Transverse colon (tissue), 3 donors: ENCODE results near the gene PTPRG.

Source experiments
- EP300 ChIP-seq: sonication (generic); formaldehyde crosslinking; IDR thresholded peaks from one replicate; pipeline ENCODE4 v1.6.1; 2017; ENCODE audit warnings: antibody characterized with exemption, low read depth
- POLR2A ChIP-seq: fragments of 450-650 bp; IDR thresholded peaks from one replicate; pipeline ENCODE4 v1.6.1; 2016; ENCODE audit warnings: antibody characterized with exemption, mild to moderate bottlenecking, moderate library complexity
- TF ChIP-seq, protein P1 (sequence below), 5 experiments: fragments of 200-600 bp in 3 of 5; fragments of 450-650 bp in 2 of 5; sonication (generic) in 3 of 5; IDR thresholded peaks; 1 replicate in 2 of 5; 2 replicates in 3 of 5; pipeline ENCODE4 v1.5.1; 2016 to 2017; ENCODE audit warnings: antibody characterized with exemption in 5 of 5, inconsistent platforms in 3 of 5, mild to moderate bottlenecking in 2 of 5, moderate library complexity in 1 of 5

DNA sequence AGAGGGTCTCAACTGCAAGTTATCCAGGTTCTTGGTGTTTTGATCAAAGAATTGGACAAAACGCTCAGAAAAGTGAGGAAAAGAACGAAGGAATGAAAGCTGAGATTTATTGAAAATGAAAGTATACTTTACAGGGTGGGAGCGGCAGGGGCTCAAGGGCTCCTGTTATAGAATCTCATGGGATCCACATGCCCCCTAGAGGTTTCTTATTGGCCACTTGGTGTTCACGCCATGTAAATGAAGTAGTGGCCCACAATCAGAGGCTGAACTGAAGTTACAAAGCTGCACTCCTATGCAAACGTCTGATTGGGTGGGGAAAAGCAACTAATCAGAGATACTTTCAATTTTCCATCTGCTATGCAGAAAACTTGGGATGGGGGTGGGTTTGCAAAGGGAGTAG, 216.7 kb downstream of the PTPRG start:
- TF ChIP-seq POLR2A, result no peak
- TF ChIP-seq EP300, result no peak
- TF ChIP-seq, protein P1, sequence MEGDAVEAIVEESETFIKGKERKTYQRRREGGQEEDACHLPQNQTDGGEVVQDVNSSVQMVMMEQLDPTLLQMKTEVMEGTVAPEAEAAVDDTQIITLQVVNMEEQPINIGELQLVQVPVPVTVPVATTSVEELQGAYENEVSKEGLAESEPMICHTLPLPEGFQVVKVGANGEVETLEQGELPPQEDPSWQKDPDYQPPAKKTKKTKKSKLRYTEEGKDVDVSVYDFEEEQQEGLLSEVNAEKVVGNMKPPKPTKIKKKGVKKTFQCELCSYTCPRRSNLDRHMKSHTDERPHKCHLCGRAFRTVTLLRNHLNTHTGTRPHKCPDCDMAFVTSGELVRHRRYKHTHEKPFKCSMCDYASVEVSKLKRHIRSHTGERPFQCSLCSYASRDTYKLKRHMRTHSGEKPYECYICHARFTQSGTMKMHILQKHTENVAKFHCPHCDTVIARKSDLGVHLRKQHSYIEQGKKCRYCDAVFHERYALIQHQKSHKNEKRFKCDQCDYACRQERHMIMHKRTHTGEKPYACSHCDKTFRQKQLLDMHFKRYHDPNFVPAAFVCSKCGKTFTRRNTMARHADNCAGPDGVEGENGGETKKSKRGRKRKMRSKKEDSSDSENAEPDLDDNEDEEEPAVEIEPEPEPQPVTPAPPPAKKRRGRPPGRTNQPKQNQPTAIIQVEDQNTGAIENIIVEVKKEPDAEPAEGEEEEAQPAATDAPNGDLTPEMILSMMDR (IDR thresholded peaks at IDR 0.05), result no peak
